Sigmoid colon (tissue), 7 donors: ENCODE data around the gene KRT20. TPM values are rescaled to one million over a fixed set of nuclear protein-coding genes. Genes with fewer than 3 reads are reported as not detected.

Source experiments
- DNase-seq: peaks from one replicate; pipeline ENCODE4 v3.0.0-alpha.2; 2019
- H3K27ac ChIP-seq, 4 donors: fragments of 200-600 bp; sonication (generic); one replicate each; pipeline ENCODE4 v1.5.1; 2016 to 2019; ENCODE audit warnings: mild to moderate bottlenecking in 1 of 4
- H3K27me3 ChIP-seq, 3 donors: fragments of 200-600 bp; sonication (generic); one replicate each; pipeline ENCODE4 v1.5.1; 2019; ENCODE audit warnings: mild to moderate bottlenecking in 1 of 3
- H3K36me3 ChIP-seq, 4 donors: fragments of 200-600 bp; sonication (generic); one replicate each; pipeline ENCODE4 v1.5.1; 2016 to 2019
- H3K4me1 ChIP-seq, 4 donors: fragments of 200-600 bp; sonication (generic); one replicate each; pipeline ENCODE4 v1.5.1; 2017 to 2019
- H3K4me3 ChIP-seq, 4 donors: fragments of 200-600 bp; sonication (generic); one replicate each; pipeline ENCODE4 v1.5.1; 2017 to 2019; ENCODE audit warnings: mild to moderate bottlenecking in 2 of 4, moderate library complexity in 1 of 4
- H3K9me3 ChIP-seq, 4 donors: fragments of 200-600 bp in 3 of 4; sonication (generic) in 3 of 4; one replicate each; pipeline versions ENCODE4 v1.5.1 to v1.6.1; 2013 to 2019
- CTCF ChIP-seq, 4 experiments: fragments of 450-650 bp in 3 of 4; fragments of 200-600 bp in 1 of 4; IDR thresholded peaks; one replicate each; pipeline ENCODE4 v1.5.1; 2016 to 2019; ENCODE audit warnings: antibody characterized with exemption in 4 of 4, mild to moderate bottlenecking in 3 of 4, moderate library complexity in 2 of 4
- EP300 ChIP-seq, 4 donors: sonication (generic); formaldehyde crosslinking; IDR thresholded peaks; one replicate each; pipeline ENCODE4 v1.6.1; 2017; ENCODE audit warnings: antibody characterized with exemption in 4 of 4
- POLR2A ChIP-seq, 2 donors: fragments of 450-650 bp; IDR thresholded peaks; one replicate each; pipeline ENCODE4 v1.6.1; 2016; ENCODE audit warnings: antibody characterized with exemption in 2 of 2, mild to moderate bottlenecking in 2 of 2, moderate library complexity in 2 of 2
- POLR2AphosphoS5 ChIP-seq, 4 donors: sonication (generic); formaldehyde crosslinking; IDR thresholded peaks; one replicate each; pipeline ENCODE4 v1.6.1; 2017; ENCODE audit warnings: antibody characterized with exemption in 4 of 4
- WGBS, 2 donors: extraction: QIAGEN DNeasy Blood & Tissue Kit; methylation state at CpG; one replicate each; pipeline ENCODE4 v1.1.7; 2013; 5-methylcytosine and 5-hydroxymethylcytosine counted together
- intact Hi-C: fragments of 100-400 bp; cut with DNase I; formaldehyde crosslinking; loops from one replicate; pipeline ENCODE4 v1.15.1; 2023
- polyA plus RNA-seq, 3 donors: library from polyadenylated mRNA; stranded (reverse); fragments of 200-250 nt; gene quantifications; one replicate each; pipeline ENCODE4 v1.2.3, GENCODE V29; 2013
- total RNA-seq, 4 donors: library from RNA; depleted of rRNA; stranded (reverse); fragments of >200 nt; gene quantifications; one replicate each; pipeline ENCODE4 v1.1.0, GENCODE V29; 2016
- donor health status: healthy with polysubstance abuse.
- donor health status: Bipolar disorder and iron deficiency.
- donor health status: healthy.

The KRT20 gene
- total and polyA plus RNA-seq, 7 donors = 1.4 to 2,181 (median 1,034) TPM; not detected in 2

GRCh38 chr17:40833882-40834281, 51.2 kb downstream of the KRT20 start:
- Histone ChIP-seq H3K36me3 (peaks cover 0 to 15% (median 6%) of the 10 kb centered on the region in 4 donors), H3K4me3 (no peak overlapping the region), H3K27ac (no peak overlapping the region), H3K9me3 (no peaks in the 10 kb centered on the region), H3K4me1 (no peaks in the 10 kb centered on the region), H3K27me3 (no peaks in the 10 kb centered on the region)
- DNase-seq = no peak
- intact Hi-C loops = no loop called here
- TF ChIP-seq EP300 (IDR thresholded peaks at IDR 0.05) (no peak), CTCF (IDR thresholded peaks at IDR 0.05) (no peak), POLR2AphosphoS5 (IDR thresholded peaks at IDR 0.05) (no peak), POLR2A (IDR thresholded peaks at IDR 0.05) (no peak)

- WGBS, 2 donors = 81 to 95% methylated on average over 3 of the region's 3 CpGs
- TF ChIP-seq POLR2AphosphoS5 (IDR thresholded peaks at IDR 0.05) (no peak), POLR2A (IDR thresholded peaks at IDR 0.05) (no peak), CTCF (IDR thresholded peaks at IDR 0.05) (no peak), EP300 (IDR thresholded peaks at IDR 0.05) (no peak)
- peaks cover 0 to 15% (median 6%) of the 10 kb centered on the region in 4 donors for H3K36me3 ChIP-seq
- intact Hi-C loops = no loop called here
- no peaks in the 10 kb centered on the region for H3K4me1 ChIP-seq
- no peak overlapping the region for H3K4me3 ChIP-seq
- no peak overlapping the region for H3K27ac ChIP-seq
- H3K9me3 ChIP-seq = no peaks in the 10 kb centered on the region
- no peak for DNase-seq
- no peaks in the 10 kb centered on the region for H3K27me3 ChIP-seq
These were observed 52.2 kb downstream of the KRT20 start for GRCh38 chr17:40832840-40833239.

- intact Hi-C loops = no loop called here
- Histone ChIP-seq H3K9me3 (no peaks in the 10 kb centered on the region), H3K27ac (no peak overlapping the region), H3K4me1 (no peaks in the 10 kb centered on the region), H3K27me3 (no peaks in the 10 kb centered on the region), H3K36me3 (peaks cover 0 to 8% (median 5%) of the 10 kb centered on the region in 4 donors), H3K4me3 (no peak overlapping the region)
- no peak for TF ChIP-seq POLR2A (IDR thresholded peaks at IDR 0.05)
- no peak for TF ChIP-seq POLR2AphosphoS5 (IDR thresholded peaks at IDR 0.05)
- TF ChIP-seq EP300 (IDR thresholded peaks at IDR 0.05) = no peak
- TF ChIP-seq CTCF (IDR thresholded peaks at IDR 0.05) = no peak
- 88 to 90% methylated on average over 2 of the region's 2 CpGs for WGBS, 2 donors
- DNase-seq = no peak
These were observed 54.8 kb downstream of the KRT20 start for GRCh38 chr17:40830085-40830776.

- no peak for DNase-seq
- no peak overlapping the region for H3K4me3 ChIP-seq
- intact Hi-C loops = no loop called here
- no peaks in the 10 kb centered on the region for H3K4me1 ChIP-seq
- TF ChIP-seq POLR2AphosphoS5 (IDR thresholded peaks at IDR 0.05) = no peak
- TF ChIP-seq CTCF (IDR thresholded peaks at IDR 0.05) = no peak
- no peak for TF ChIP-seq POLR2A (IDR thresholded peaks at IDR 0.05)
- no peak for TF ChIP-seq EP300 (IDR thresholded peaks at IDR 0.05)
- H3K36me3 ChIP-seq = no peaks in the 10 kb centered on the region
- H3K27ac ChIP-seq = peak overlapping the region in 1 of 4 donors; percentile 74
- WGBS, 2 donors = 89 to 93% methylated on average over 4 of the region's 4 CpGs
- no peaks in the 10 kb centered on the region for H3K27me3 ChIP-seq
- H3K9me3 ChIP-seq = no peaks in the 10 kb centered on the region
These were observed 56.5 kb downstream of the KRT20 start for GRCh38 chr17:40828454-40829044.
